Kidney (tissue), 14 donors: ENCODE measurements around the gene UBE2S. TPM values are rescaled to one million over a fixed set of nuclear protein-coding genes. Genes with fewer than 3 reads are reported as not detected.
"Not testable (repeated sequence)": the region's sequence is repeated elsewhere in the genome, so short reads cannot be mapped to it uniquely, and the experiment has no call there.

ENCODE experiments used
- DNase-seq, 5 donors: peaks; one replicate each; pipeline ENCODE4 v3.0.0-alpha.2; 2013 to 2020
- FAIRE-seq: peaks from 2 replicates; lab custom pipeline; 2012; peaks lifted over from hg19 to GRCh38; lab: Jason Lieb, UNC
- H3K27ac ChIP-seq, 2 donors: one replicate each; pipeline ENCODE4 v1.7.0; 2013; ENCODE audit warnings: low read depth in 2 of 2, low read length in 2 of 2, inconsistent platforms in 1 of 2
- H3K27me3 ChIP-seq: one replicate; pipeline ENCODE4 v1.7.1; 2013; ENCODE audit warnings: low read length, inconsistent platforms; ENCODE audit not compliant: control insufficient read depth, insufficient read depth
- H3K36me3 ChIP-seq, 3 donors: one replicate each; pipeline versions ENCODE4 v1.7.0 to v1.7.1; 2013; ENCODE audit warnings: low read length in 3 of 3, control low read depth in 1 of 3, inconsistent platforms in 1 of 3; ENCODE audit not compliant: insufficient read depth in 3 of 3, control insufficient read depth in 2 of 3
- H3K4me1 ChIP-seq, 3 donors: one replicate each; pipeline versions ENCODE4 v1.7.0 to v1.7.1; 2013; ENCODE audit warnings: low read length in 3 of 3, inconsistent platforms in 1 of 3, low read depth in 1 of 3; ENCODE audit not compliant: control insufficient read depth in 2 of 3, insufficient read depth in 2 of 3
- H3K4me3 ChIP-seq, 3 donors: one replicate each; pipeline versions ENCODE4 v1.7.0 to v1.8.1; 2013; ENCODE audit warnings: low read length in 3 of 3, control low read depth in 1 of 3, inconsistent platforms in 1 of 3
- H3K9ac ChIP-seq, 3 donors: one replicate each; pipeline versions ENCODE4 v1.7.0 to v1.7.1; 2013; ENCODE audit warnings: low read length in 3 of 3, control low read depth in 1 of 3, inconsistent platforms in 1 of 3
- H3K9me3 ChIP-seq, 3 donors: one replicate each; pipeline versions ENCODE4 v1.7.0 to v1.7.1; 2013; ENCODE audit warnings: low read length in 3 of 3, control low read depth in 1 of 3, inconsistent platforms in 1 of 3; ENCODE audit not compliant: control insufficient read depth in 2 of 3, insufficient read depth in 1 of 3
- intact Hi-C: fragments of 100-400 bp; cut with DNase I; formaldehyde crosslinking; loops from one replicate; pipeline ENCODE4 v1.11.1; 2022
- polyA plus RNA-seq: library from polyadenylated mRNA; stranded (reverse); fragments of 350-450 nt; fragmentation: Illumina TruSeq; extraction: RNeasy Lipid Tissue Mini Kit (QIAGEN cat#74804); gene quantifications from one replicate; pipeline ENCODE4 v1.2.3, GENCODE V29; 2014; ENCODE audit warnings: low read depth, low replicate concordance; ENCODE audit not compliant: insufficient read depth
- total RNA-seq: library from RNA; stranded (reverse); fragmentation: NEBNext Ultra II Directional; extraction: Animal tissue kit (Norgen Biotek cat#: 25700); gene quantifications from one replicate; pipeline ENCODE4 v1.2.1, GENCODE V29; 2021
- TF ChIP-seq, protein P1 (sequence below): IDR thresholded peaks from 3 replicates; pipeline ENCODE4 v1.5.1; 2012; ENCODE audit warnings: mild to moderate bottlenecking, moderate library complexity, borderline replicate concordance; ENCODE audit not compliant: insufficient read depth; ENCODE audit errors: extremely low read depth
- donor health status: control.
- donor health status: control.
- donor health status: control.
- donor health status: control.
- donor health status: control.
- donor health status: DM: yes; HTN: yes; CAD: no.
- donor health status: Normal renal cell carcinoma (clear cell type).

UBE2S gene
- total and polyA plus RNA-seq, 2 donors from 2014 or later: 16.8 to 20.8 TPM

- Histone ChIP-seq H3K27ac (no peak overlapping the region), H3K9me3 (no peaks in the 10 kb centered on the region), H3K4me3 (peak overlapping the region in 1 of 3 donors; percentile 12), H3K36me3 (no peaks in the 10 kb centered on the region), H3K4me1 (no peaks in the 10 kb centered on the region), H3K9ac (no peak overlapping the region), H3K27me3 (peaks cover 13% of the 10 kb centered on the region)
- intact Hi-C loops: no loop called here
- DNase-seq (peak in 2 of 5 donors; percentile 65 to 77), FAIRE-seq (no peak)
- TF ChIP-seq, protein P1, sequence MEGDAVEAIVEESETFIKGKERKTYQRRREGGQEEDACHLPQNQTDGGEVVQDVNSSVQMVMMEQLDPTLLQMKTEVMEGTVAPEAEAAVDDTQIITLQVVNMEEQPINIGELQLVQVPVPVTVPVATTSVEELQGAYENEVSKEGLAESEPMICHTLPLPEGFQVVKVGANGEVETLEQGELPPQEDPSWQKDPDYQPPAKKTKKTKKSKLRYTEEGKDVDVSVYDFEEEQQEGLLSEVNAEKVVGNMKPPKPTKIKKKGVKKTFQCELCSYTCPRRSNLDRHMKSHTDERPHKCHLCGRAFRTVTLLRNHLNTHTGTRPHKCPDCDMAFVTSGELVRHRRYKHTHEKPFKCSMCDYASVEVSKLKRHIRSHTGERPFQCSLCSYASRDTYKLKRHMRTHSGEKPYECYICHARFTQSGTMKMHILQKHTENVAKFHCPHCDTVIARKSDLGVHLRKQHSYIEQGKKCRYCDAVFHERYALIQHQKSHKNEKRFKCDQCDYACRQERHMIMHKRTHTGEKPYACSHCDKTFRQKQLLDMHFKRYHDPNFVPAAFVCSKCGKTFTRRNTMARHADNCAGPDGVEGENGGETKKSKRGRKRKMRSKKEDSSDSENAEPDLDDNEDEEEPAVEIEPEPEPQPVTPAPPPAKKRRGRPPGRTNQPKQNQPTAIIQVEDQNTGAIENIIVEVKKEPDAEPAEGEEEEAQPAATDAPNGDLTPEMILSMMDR: no peak
These were observed 44.6 kb upstream of the UBE2S start for GRCh38 chr19:55451965-55452748.

DNA sequence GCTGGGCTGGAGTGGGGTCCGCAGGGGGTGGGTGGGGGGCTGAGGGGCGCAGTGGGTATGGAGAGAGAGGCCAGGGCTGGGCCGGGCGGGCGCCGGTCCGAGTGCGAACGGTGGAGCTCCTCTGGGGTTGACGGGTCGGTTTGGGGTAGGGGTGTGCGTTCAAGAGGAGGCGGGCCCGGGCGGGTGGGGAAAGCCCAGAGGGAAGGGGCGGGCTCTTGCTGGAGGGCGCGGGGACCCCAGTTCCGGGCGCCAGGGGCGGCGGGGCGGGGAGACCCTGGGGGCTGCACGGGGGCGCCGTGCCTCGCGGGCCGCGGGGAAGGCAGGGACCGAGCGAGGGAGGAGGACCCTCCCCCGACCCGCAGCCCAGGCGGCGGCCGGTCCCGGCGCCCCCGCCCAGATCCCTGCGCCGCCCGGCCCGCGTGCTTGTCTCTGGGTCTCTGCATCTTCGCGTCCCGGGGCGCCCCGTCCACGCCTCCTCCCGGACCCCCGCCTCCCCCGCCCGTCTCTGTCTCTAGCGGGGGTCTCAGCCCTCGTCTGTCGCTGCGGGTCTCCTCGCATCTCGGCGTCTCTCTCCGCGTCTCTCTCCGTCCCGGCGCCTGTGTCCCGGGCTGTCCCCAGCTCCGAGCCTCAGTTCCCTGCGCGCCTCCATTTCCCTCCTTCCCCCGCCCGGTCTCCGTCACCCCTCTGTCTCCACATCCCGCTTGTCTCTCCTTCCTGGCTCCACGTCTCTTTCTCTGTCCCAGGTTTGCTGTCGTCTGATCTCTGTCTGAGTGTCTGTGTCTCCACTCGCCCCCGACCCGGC lies 43.8 kb upstream of the UBE2S start:
- no peak for FAIRE-seq
- no peak overlapping the region for H3K4me3 ChIP-seq

DNA sequence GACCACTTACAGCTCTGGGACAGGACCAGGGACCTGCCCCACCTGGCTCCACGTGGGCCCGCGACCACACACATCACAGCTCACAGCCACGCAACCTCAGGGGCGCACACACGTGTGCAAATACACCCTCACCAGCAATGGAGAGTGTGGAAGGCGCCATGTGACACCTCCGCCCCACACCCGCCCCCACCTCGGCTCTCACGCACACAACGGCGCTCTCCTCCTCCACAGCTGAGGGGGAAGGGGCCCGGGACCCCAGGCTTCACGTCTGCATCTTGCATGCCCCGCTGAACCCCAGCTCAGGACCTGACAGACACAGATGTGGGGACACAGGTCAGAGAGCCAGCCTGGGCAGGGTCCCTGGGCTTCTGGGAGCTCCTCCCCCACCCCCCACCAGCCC lies 41.9 kb upstream of the UBE2S start:
- TF ChIP-seq, protein P1: no peak
- FAIRE-seq (no peak), DNase-seq (no peak)
- Histone ChIP-seq H3K4me3 (no peak overlapping the region), H3K27me3 (peaks cover 25% of the 10 kb centered on the region), H3K9me3 (no peaks in the 10 kb centered on the region), H3K9ac (no peak overlapping the region), H3K27ac (no peak overlapping the region), H3K36me3 (no peaks in the 10 kb centered on the region), H3K4me1 (no peaks in the 10 kb centered on the region)
- intact Hi-C loops: no loop called here

More for the DNA sequence above, 43.8 kb upstream of the UBE2S start:
- Histone ChIP-seq H3K27me3 (peaks cover 16% of the 10 kb centered on the region), H3K27ac (no peak overlapping the region), H3K9ac (no peak overlapping the region), H3K9me3 (no peaks in the 10 kb centered on the region), H3K4me1 (no peaks in the 10 kb centered on the region), H3K36me3 (no peaks in the 10 kb centered on the region)
- TF ChIP-seq, protein P1: no peak
- peak in 1 of 5 donors; percentile 64 for DNase-seq
- intact Hi-C loops: no loop called here

GRCh38 chr19:55448175-55448490 lies 40.5 kb upstream of the UBE2S start:
- intact Hi-C loops, DNase-seq, H3K4me3 ChIP-seq, H3K9ac ChIP-seq, H3K27ac ChIP-seq, H3K9me3 ChIP-seq, FAIRE-seq, H3K36me3 ChIP-seq, H3K4me1 ChIP-seq: not testable (repeated sequence)
- H3K27me3 ChIP-seq: peaks cover 36% of the 10 kb centered on the region
